Activated CD4-positive, alpha-beta memory T cell treated with anti-CD3 and anti-CD28 coated beads for 36 hours (primary cell): ENCODE data around the gene CCZ1. TPM values are rescaled to one million over a fixed set of nuclear protein-coding genes. Genes with fewer than 3 reads are reported as not detected.

Experiments
- total RNA-seq, 2 experiments: library from RNA; stranded (reverse); gene quantifications; one replicate each; pipeline ENCODE4 v1.2.3, GENCODE V29; 2021

Gene CCZ1
- total RNA-seq, 2 experiments from 2014 or later: 96.2 to 110 TPM

Other genes with a start within 250 kb of the CCZ1 start
- gene RNF216, start 117.1 kb upstream of the CCZ1 start, total RNA-seq: 10 to 100 TPM; 27.8 to 31.7 TPM
- not detected for gene OCM, start 17.9 kb upstream of the CCZ1 start, total RNA-seq
- not detected for gene RSPH10B, start 72.0 kb downstream of the CCZ1 start, total RNA-seq
- gene PMS2, start 110.3 kb downstream of the CCZ1 start, total RNA-seq: 10 to 100 TPM; 21.0 to 21.4 TPM
- 10 to 100 TPM; 38.6 to 39.5 TPM for gene AIMP2, start 110.5 kb downstream of the CCZ1 start, total RNA-seq
- gene ANKRD61, start 132.6 kb downstream of the CCZ1 start, total RNA-seq: under 1 TPM; 0.17 to 0.33 TPM
- gene EIF2AK1, start 160.4 kb downstream of the CCZ1 start, total RNA-seq: 100 to 1,000 TPM; 139 to 141 TPM
- 1 to 10 TPM; 8.7 to 8.8 TPM for gene USP42, start 206.2 kb downstream of the CCZ1 start, total RNA-seq